Measurements from ENCODE around the gene GOLGA1.
A peak's percentile ranks its signal among the peaks of the same experiment; 100 is the strongest.

The GOLGA1 gene

GRCh38 chr9:124879226-124879625 lies 61.7 kb downstream of the GOLGA1 start:
- DNase-seq (ENCODE audit: insufficient read length): no peak
- no peak for FAIRE-seq
- TF ChIP-seq TAF1 (IDR thresholded peaks at IDR 0.05; ENCODE audit: borderline replicate concordance, low read depth, low read length): no peak
- no peak for TF ChIP-seq POLR2AphosphoS5 (IDR thresholded peaks at IDR 0.05; ENCODE audit: low read depth, low read length)
- no peak for TF ChIP-seq POLR2A (IDR thresholded peaks at IDR 0.05; ENCODE audit: low read depth, low read length)

DNA sequence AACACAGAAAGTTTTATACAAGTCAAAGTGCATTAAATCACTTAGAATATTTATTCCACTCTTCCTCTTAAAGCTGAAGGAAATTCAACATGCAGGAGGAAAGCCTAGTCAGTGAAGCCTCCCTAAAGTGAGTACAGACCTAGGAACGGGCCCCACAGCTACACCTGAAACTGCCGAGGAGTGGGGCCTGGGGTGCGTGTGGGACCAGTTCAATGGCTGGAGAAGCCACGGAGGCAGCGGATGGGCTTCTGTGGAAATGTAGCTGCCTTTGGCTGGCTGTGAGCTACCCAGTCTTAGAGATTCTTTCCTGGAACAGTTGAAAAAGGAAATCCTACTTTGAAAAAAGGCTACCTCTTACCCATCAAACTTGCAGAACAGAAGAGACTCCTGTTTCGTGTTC lies 62.4 kb downstream of the GOLGA1 start:
- no peak for DNase-seq (ENCODE audit: insufficient read length)
- no peak for FAIRE-seq
- TF ChIP-seq POLR2AphosphoS5 (IDR thresholded peaks at IDR 0.05; ENCODE audit: low read depth, low read length): no peak; the same call in 1 of the 2 replicates
- TF ChIP-seq TAF1 (IDR thresholded peaks at IDR 0.05; ENCODE audit: borderline replicate concordance, low read depth, low read length): no peak
- no peak; the same call in 1 of the 2 replicates for TF ChIP-seq POLR2A (IDR thresholded peaks at IDR 0.05; ENCODE audit: low read depth, low read length)

DNA sequence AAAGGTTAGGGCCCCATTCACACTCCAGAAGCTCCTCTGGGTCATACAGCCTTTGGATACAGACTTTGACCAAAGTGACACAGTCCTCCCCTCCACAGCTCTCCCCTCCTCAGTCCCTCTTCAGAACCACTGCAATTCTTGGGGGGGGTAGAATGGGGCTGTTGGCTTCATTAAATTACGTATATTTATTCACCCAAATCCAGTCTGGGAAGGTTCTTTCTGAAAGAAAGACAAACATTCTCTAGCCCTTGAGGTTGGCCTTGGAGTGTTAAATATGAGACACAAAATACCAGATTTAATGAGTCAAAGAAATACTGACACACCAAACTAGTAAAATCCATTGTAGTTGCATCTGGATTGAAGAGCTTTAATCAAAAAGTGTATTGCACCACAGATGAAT lies 62.9 kb downstream of the GOLGA1 start:
- TF ChIP-seq POLR2AphosphoS5 (IDR thresholded peaks at IDR 0.05; ENCODE audit: low read depth, low read length): peak; percentile 23
- no peak for TF ChIP-seq TAF1 (IDR thresholded peaks at IDR 0.05; ENCODE audit: borderline replicate concordance, low read depth, low read length)
- TF ChIP-seq POLR2A (IDR thresholded peaks at IDR 0.05; ENCODE audit: low read depth, low read length): peak; percentile 15; the same call in 1 of the 2 replicates
- FAIRE-seq (no peak), DNase-seq (ENCODE audit: insufficient read length) (no peak)

DNA sequence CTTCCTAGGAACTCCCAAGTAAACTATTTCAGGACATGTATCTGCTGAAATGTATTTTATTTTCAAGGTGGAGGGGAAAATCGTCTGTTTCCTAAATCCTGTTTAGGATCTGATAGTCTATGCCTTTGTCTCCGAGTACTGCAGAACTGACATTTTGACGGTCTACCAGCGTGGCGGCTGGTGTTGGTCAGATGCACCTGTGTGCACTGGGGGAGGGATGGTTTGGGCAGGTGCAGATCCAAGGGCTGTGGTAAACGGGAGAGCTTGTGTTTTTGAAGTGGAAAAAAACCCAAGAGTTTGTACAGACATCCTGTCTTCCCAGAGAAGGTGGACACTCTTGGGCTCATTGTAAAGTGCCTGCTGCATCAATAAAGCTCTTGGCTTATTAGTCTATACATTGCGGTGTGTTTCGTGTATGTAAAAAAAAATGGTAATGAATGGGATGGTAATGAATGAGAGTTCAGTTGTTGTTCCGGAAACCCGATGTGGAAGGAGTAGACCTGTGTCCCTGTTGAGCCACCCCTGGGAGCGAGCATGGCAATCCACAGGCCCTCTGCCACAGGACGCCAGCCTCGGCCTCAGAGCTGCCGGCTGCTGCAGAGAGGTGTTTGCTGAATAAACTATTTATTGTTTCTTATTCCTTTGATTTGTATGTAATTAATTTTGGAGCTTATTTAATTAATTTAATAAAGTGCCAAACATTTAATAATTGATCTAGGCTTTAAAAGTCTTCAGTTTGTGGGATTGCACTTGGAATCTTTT lies 63.7 kb downstream of the GOLGA1 start:
- FAIRE-seq (no peak), DNase-seq (ENCODE audit: insufficient read length) (no peak)
- TF ChIP-seq TAF1 (IDR thresholded peaks at IDR 0.05; ENCODE audit: borderline replicate concordance, low read depth, low read length): no peak
- no peak for TF ChIP-seq POLR2A (IDR thresholded peaks at IDR 0.05; ENCODE audit: low read depth, low read length)

DNA sequence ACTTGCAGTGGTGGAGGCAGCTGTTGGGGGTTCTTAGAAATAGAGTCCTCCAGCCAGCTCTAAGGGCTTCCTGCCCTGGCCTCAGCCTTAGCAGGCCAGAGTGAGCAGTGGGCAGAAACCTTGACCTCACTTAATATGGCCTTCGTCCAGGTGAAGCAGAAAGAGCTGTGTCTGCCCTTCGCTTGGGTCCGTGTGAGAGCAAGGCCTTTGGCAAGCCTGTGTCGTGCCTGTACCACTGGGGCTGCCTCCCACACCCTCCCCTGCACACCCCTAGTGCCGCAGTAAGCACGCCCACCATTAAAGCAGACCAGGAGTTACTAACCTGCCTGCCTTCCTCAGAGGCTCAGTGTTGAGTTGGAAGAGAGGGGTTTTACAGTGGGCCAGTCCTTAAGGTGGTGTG lies 65.4 kb downstream of the GOLGA1 start:
- no peak for TF ChIP-seq POLR2AphosphoS5 (IDR thresholded peaks at IDR 0.05; ENCODE audit: low read depth, low read length)
- FAIRE-seq (no peak), DNase-seq (ENCODE audit: insufficient read length) (no peak)

GRCh38 chr9:124873664-124874063 lies 67.2 kb downstream of the GOLGA1 start:
- DNase-seq (ENCODE audit: insufficient read length) (no peak), FAIRE-seq (no peak)
- TF ChIP-seq POLR2A (IDR thresholded peaks at IDR 0.05; ENCODE audit: low read depth, low read length) (no peak), TAF1 (IDR thresholded peaks at IDR 0.05; ENCODE audit: borderline replicate concordance, low read depth, low read length) (no peak), POLR2AphosphoS5 (IDR thresholded peaks at IDR 0.05; ENCODE audit: low read depth, low read length) (no peak; the same call in 1 of the 2 replicates)

DNA sequence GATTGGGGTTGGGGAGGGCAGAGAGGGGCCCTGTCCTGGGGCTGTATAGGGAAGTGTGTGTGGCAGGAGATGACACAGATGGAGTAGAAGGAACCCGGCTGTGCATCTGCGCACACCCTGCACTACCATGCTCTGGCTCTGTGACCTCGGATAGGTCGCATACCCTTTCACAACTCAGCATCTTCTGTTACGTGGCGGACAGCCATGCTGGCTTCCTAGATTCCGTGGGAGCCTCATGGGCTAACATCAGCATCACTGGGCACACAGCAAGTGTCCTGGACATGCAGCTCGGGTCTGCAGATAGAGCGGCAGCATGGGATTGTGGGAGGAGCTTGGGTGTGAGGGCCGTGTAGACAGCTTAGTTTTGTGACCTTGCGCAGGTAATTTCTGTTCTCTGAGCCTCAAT lies 69.7 kb downstream of the GOLGA1 start:
- DNase-seq (ENCODE audit: insufficient read length) (no peak), FAIRE-seq (no peak)
- TF ChIP-seq TAF1 (IDR thresholded peaks at IDR 0.05; ENCODE audit: borderline replicate concordance, low read depth, low read length) (no peak), POLR2AphosphoS5 (IDR thresholded peaks at IDR 0.05; ENCODE audit: low read depth, low read length) (peak; percentile 75; the same call in 1 of the 2 replicates), POLR2A (IDR thresholded peaks at IDR 0.05; ENCODE audit: low read depth, low read length) (peak; percentile 44; the same call in 1 of the 2 replicates)

DNA sequence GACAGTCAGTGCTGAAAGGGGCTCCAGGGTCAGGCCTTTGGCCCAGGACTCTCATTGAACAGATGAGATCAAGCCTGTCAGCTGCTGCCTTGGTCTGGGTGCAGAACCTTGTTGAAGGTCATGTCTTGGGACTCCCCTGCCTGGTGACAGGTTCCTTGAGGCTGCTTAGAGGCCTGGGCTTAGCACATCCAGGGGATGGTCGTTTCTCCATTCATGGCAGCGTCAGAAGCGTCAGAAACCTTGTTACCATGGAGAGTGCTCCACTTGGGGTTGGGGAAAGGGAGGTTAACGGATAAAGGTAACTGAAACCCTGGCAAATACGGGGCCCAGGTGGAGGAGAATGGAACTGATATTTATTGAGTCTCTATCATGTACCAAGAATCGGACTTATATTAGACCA lies 70.2 kb downstream of the GOLGA1 start:
- TF ChIP-seq TAF1 (IDR thresholded peaks at IDR 0.05; ENCODE audit: borderline replicate concordance, low read depth, low read length): no peak
- TF ChIP-seq POLR2AphosphoS5 (IDR thresholded peaks at IDR 0.05; ENCODE audit: low read depth, low read length): no peak
- TF ChIP-seq POLR2A (IDR thresholded peaks at IDR 0.05; ENCODE audit: low read depth, low read length): no peak
- DNase-seq (ENCODE audit: insufficient read length) (no peak), FAIRE-seq (peak; percentile 76)

DNA sequence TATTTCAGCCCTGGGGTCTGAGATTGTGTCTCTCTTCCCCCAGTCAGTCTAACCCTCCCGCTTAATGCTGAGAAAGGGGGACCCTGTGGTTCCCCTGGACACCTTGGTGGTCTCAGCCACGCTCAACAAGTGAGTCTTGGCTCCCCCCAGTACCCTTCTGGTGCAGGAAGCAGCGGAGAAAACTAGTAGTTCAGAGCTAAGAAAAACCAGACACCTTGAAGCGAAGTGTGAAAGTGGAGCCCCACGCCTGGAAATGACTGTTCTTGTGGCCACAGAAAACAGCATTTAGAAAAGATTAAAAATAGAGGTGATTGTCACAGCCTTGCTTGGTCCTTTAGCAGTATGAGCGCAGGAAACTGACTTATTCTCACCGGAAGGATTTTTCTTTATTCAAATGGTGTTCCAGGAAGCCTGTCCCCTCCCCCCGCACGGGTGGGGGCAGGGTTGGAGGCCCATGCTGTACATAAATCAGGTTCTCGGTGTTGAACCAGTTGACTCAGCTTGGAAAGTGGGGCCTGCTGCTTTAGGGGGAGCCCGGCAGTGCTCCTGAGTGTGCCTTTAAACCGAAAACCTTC lies 70.8 kb downstream of the GOLGA1 start:
- TF ChIP-seq POLR2A (IDR thresholded peaks at IDR 0.05; ENCODE audit: low read depth, low read length) (peak; percentile 78; the same call in 1 of the 2 replicates), TAF1 (IDR thresholded peaks at IDR 0.05; ENCODE audit: borderline replicate concordance, low read depth, low read length) (peak; percentile 69), POLR2AphosphoS5 (IDR thresholded peaks at IDR 0.05; ENCODE audit: low read depth, low read length) (peak; percentile 83)
- DNase-seq (ENCODE audit: insufficient read length): no peak
- peak; percentile 27 for FAIRE-seq

DNA sequence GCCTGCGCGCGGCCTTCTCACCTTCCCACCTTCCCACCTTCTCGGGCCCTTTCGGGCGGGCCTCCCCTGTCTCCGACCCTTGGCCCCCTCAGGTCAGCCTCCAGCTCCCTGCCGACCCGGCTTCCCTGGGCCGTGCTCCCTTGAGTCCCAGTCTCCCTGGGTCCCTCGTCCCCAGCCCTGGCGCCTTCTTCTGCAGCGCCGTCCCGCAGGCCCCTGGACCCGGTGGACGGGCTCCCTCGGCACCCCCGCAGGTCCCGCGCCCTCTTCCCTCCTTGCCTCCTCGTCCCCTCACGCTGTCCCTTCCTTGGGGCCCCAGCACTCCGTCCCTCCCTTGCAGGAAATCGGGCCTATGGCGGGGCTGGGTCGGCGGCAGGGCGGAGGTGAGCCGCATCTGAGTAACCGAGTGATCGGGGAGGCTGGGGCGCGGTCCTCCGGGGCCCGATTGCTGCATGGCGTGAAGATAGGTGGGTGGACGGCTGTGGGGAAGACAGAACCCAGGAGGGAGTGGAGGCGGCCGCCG lies 71.4 kb downstream of the GOLGA1 start:
- DNase-seq (ENCODE audit: insufficient read length) (no peak), FAIRE-seq (no peak)
- TF ChIP-seq POLR2A (IDR thresholded peaks at IDR 0.05; ENCODE audit: low read depth, low read length) (no peak), POLR2AphosphoS5 (IDR thresholded peaks at IDR 0.05; ENCODE audit: low read depth, low read length) (no peak), TAF1 (IDR thresholded peaks at IDR 0.05; ENCODE audit: borderline replicate concordance, low read depth, low read length) (no peak)

DNA sequence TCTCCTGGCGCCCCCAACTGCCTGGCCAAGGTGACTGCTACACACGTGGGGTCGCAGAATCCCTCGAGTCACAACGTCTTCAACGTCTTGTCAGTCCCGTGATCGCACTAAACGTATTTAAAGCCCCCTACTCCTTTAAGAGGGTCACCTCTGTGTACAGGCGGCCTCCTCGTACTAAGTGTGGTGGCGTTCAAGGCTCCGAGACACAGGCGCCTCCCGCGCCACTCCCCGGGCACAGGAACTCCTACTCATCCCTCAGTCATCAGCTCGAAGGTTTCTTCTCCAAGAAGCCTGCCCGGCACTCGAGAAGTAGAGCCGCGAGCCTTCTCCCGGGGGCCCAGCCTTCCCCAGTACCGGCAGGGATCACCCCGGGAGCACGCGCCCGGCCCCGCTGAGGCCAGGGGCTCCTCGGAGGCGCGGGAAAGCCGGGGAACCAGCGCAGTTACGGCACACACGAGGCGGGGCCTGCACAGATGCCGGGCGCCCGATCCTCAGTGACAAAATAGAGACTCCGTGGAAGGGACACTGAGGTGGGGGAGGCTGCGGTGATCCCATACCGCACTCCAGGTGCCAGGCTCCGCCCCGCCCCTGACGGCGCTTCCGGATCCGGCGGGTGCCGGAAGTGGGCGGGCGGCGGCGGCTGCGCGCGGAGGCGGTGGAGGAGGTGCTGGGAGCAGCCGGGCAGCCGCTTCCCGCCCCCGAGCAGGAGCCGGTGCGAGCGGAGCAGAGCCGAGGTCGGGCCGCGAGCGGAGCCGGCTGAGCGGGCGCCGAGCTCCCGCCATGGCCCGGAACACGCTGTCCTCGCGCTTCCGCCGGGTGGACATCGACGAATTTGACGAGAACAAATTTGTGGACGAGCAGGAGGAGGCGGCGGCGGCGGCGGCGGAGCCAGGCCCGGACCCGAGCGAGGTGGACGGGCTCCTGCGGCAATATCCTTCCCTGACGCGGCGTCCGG lies 72.1 kb downstream of the GOLGA1 start:
- peak; percentile 94 for DNase-seq (ENCODE audit: insufficient read length)
- peak; percentile 82 for FAIRE-seq
- TF ChIP-seq POLR2A (IDR thresholded peaks at IDR 0.05; ENCODE audit: low read depth, low read length) (peak; percentile 96), TAF1 (IDR thresholded peaks at IDR 0.05; ENCODE audit: borderline replicate concordance, low read depth, low read length) (peak; percentile 86), POLR2AphosphoS5 (IDR thresholded peaks at IDR 0.05; ENCODE audit: low read depth, low read length) (peak; percentile 95)

Data from GM12892 (cell line).